Stimulated activated CD4-positive, alpha-beta T cell treated with anti-CD3 and anti-CD28 coated beads, Interleukin-4, amount 100 ng/mL, for 4 hours (primary cell): ENCODE results near the gene SUCLG2.

Experiments
- DNase-seq, 2 experiments: peaks; one replicate each; pipeline ENCODE4 v3.0.0-alpha.2; 2020

SUCLG2 gene

DNA sequence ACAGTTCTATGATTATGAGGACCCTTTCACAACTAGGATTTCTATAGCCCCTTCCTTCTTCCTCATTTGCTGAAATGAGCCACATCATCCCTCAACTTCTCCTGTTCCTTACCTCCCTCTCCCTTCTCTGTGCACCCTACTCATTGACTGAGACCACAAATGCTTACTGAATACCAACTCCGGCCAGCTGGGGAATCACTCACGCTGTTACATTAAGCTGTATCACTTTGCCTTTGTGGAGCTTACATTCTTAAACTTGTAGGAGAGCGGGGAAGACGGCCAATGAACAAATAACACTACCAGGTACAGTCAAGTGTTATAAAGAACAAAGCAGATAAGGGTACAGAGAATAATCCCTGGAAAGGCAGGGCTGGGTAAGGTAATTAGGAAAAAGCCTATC lies 5.7 kb downstream of the SUCLG2 start:
- DNase-seq: no peak

DNA sequence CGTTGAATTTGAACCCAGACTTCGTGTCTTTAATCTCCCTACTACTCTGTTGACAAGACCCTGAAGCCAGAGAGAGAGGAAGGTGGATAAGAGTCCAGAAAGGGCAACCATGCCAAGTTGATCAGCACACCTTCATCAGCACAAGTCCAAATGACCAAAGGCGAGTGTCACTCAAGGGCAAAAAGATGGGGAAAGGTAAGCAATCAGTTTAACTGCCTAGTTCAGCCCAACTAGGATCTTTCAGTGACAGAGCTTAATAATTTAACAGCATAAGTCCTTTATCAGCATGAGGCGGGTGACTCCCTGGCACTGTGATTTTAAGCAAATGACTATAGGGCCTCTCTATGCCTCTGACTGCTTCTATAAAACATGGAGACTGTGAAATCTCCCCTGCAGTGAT lies 6.2 kb downstream of the SUCLG2 start:
- DNase-seq: no peak

DNA sequence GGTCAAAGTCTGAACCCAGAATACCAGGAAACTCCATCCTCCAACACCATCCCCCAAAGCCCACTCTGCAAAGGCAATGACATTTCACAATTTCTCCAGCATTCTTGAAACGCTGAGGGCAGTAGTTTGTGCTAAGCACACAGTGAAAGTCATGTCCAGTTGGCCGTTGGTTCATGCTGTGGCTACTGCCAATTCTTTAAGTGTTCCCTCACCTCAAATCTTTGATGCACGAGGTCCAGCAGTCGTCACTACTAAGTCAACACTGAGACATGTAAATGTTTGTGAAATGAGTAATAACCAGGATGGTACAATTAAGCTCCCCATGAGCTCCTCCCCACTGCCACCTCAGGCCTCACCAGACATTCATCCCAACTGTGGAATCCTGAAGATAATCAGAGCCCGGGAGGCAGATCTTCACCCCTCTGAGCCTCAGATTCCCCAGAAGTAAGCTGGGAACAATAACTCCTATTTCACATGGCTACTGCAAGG lies 7.0 kb downstream of the SUCLG2 start:
- DNase-seq: no peak

DNA sequence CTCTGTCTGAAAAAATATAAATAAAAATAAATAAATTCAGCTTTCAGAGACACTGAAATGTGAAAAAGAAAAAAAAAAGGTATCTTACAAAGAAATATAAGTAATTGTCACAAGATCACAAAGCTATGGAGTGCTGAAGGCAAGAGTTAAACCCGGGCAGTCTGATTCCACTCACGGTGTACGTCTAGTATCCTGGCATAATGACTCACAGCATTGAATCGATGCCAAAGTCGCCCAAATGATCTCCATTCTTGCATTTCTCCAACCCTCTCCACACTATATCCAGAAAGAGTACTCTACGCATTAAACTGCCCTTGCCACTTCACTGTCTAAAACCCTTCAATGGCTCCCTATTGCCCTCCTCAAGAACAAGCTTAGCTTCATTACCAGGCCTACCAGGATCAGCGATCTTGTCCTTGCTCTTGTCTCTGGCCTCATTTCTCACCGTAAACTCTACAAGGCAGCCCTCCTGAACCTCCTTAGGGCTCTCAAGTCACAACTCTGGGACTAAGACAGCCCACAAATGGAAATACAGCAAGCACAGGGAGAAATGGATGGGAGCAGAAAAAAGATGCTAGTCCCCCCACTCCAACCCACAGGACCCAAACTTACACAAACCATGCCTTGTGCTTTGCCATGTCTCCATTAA lies 7.7 kb downstream of the SUCLG2 start:
- no peak for DNase-seq

DNA sequence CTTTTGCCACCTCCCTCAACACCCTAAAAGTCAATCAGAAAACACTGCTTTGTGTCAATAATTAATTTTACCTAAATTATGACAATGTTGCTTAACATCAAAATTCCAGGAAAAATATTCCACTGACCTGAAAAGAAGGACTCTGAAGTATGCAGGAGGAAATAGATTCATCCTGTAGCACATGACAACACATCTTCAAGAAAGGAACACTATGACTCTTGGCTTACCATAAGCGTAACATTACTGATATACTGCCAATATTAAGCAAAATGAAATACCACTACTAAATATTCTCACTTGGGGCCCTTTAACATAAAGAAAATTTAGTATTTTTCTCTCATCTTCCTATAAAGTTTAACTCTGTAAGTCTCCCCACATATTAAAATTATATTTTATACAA lies 9.6 kb downstream of the SUCLG2 start:
- DNase-seq: no peak

DNA sequence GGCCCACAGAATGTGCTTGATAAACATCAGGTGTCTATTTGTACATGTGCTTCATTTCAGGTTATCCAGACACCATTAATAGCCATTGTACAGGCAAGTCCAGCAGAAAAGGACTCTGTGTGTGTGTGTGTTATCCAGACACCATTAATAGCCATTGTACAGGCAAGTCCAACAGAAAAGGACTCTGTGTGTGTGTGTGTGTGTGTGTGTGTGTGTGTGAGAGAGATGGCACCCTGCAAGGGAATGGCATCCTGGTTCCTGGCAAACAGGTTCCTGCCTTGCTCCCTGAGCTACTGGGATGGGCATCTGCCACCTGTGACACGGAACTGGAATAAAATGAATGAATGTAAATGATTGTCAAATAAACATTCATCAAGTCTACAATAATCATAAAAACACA lies 11.7 kb downstream of the SUCLG2 start:
- DNase-seq: no peak

DNA sequence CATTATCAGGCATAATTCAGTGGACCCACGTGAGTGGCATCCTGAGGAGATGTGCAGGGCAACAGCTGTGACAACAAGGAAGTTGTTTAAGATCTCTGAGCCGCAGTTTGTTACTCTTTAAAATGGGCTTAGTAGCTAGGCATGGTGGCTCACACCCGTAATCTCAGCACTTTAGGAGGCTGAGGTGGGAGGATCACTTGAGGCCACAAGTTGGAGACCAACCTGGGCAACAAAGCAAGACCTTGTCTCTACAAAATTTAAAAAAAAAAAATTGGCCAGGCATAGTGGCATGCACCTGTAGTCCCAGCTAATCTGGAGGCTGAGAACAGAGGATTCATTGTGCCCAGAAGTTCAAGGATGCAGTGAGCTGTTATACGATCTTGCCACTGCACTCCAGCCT lies 12.2 kb downstream of the SUCLG2 start:
- no peak for DNase-seq

DNA sequence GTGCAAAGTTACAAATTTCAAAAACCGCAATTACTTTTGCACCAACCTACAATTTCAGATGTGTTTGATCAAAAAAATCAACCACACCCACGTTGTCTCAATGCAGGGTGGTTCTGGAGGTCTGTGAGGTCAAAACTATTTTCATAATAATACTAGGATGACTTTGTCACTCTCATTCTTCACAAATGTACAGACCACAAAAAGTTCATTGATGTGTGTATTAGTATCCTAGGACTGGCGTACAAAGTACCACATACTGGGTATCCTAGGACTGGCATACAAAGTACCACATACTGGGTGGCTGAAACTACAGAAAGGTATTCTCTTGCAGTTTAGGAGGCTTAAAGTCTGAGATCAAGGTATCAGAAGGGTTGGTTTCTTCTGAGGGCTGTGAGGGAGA lies 13.0 kb downstream of the SUCLG2 start:
- DNase-seq: no peak

DNA sequence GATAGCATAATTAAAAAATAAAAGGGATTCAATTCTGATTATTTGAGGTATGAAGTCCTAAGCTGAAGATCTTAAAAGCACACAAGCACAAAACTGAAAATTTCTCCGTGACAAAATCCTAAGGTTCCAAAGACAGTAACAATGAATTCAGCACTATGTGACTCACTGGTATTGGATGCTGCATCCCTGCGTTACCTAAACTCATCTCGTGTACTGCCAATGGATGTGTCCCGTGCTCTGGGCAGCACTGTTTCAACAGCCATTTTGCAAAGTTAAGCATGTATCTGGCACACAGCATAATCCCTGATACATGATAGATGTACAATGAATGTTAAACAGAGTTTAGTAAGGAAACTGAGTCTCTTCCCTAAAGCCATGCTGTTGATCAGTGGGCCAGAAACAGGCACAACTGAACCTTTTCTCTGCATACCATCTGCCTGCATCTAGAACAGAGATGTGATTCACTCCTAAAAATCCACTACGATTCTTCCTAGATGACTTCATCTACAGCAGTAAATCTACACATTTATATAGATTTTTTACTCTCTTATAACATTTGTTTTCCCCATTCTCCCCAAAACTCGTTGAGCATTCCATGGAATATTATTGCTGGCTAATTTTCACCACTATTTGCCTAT lies 14.3 kb downstream of the SUCLG2 start:
- no peak for DNase-seq

DNA sequence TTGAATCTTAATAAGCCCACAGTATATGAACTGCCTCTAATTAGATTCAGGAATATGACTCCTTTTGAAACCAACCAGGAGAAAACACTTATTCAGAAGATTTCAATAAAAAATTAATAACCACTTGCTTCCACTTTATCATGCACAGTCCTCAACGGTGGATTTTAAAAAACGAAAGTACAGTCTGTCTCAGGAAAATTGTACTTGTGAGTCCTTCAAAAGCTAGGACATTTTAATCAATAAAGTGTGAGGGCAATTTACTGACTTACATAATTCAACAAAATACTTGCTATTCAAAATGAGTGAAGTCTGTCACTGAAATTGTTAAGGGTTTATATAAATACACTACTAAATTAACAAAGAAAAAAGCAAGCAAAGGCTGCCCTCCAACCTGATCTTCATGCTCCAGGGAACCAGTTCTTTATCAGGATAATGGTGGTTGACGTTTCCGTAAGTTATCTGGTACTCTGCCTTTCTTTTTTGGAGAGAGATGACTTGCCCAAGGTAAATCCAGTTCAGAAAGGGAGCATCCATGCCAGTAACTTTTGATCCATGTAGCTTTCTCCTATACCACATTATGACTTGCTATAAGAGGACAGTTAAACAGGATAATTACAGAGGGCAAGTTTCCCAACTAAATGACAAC lies 17.0 kb downstream of the SUCLG2 start:
- no peak for DNase-seq

DNA sequence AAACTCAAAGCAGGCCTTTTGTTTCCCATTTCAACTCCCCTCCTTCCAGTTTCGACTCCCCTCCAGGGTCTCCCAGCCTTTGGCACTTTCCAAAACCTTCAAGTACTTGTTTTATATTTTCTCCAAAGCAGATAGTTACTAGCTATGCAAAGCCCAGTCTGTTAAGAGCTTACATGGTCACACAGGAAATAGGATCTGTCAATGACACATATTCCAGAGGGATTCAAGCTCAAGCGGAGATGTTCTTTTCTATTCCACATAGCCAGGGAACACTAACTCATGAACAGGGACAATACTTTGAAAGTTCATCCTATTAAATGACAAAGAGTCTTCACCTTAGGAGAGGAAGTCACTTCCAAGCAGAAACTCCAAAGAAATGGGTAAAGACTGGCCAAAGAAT lies 18.6 kb downstream of the SUCLG2 start:
- no peak for DNase-seq

DNA sequence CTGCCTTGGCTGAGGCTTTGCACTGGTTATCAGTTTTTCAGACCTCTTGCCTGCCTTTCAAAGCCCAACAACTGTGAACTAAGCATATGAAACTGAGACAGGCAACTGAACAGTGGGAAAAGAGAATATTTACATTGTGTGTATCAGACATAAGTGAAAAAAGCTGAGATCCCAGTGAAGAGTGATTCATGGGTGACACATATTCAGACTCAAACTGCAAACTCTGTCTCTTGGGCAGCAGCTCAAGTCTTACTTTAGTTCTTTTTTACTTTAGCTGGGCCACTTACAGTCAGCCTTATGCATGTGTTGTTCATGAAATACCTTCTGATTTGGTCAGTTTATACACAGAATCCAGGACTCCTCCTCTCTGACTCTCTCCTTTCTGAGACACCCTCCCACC lies 19.2 kb downstream of the SUCLG2 start:
- DNase-seq: no peak

DNA sequence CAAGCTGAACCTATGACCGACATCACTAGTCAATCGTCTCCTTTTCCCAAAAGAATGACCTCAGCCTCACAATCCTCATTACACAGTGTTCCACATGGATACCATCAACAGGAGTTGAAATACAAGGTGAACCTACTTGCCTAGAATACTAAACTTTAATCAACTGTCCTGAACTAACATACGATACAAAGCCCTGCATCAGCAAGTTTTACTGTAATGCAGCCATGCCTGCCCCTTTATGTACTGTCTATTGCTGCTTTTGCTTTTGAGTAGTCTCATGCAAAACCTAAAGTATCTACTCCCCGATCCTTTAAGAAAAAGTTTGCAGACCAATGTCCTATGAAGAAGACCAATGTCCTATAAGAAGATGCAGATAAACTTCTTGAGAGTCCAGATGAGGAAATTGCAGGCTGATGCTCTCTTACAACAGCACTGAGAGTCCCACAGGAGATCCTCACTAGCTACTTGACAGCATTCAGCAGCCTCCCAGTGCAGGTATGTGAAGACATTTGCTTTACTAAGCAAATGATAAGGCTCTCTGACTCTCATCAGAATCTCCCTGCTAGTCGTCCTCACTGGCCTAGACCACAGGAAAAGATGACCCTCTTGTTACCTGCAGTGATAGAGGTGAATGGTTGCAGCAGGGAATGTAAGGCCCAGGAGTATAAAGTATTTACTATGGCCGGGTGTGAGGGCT lies 23.6 kb downstream of the SUCLG2 start:
- DNase-seq: no peak

DNA sequence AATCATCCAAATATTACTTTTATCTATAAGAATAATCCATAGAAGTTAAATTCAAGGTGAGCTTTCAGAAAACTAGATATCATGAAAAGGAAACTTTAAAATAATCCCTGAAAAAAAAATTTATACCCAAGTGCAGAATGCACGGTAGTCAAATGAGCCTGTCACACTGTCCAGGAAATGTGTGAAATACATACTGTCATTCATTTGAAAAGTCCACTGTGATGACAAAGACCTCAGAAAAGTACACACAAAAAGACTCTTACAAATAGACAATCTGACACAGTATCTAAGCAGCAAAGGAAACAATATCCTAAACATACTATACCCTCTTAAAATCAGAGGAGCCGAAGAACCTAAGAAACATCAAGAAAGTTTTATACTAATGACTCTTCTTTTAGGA lies 29.7 kb downstream of the SUCLG2 start:
- DNase-seq: no peak

DNA sequence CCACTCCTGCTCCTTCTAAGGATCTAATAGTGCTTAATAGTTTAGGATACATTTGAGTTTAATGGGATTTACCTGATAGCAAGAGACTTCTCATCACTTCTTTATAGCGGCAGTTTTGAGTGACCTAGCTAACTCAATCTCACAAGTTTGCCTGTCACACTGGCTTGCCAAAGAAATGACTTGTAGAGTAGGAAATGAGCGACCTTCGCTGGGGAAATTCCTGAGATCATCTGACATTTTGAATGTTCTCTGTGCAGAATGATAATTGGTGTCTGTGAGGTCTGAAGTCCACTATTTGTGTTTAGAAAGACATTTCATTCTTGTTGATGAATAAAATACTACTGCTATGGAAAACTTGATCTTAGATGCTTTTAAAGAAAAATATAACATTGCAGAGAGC lies 30.3 kb downstream of the SUCLG2 start:
- DNase-seq: no peak

DNA sequence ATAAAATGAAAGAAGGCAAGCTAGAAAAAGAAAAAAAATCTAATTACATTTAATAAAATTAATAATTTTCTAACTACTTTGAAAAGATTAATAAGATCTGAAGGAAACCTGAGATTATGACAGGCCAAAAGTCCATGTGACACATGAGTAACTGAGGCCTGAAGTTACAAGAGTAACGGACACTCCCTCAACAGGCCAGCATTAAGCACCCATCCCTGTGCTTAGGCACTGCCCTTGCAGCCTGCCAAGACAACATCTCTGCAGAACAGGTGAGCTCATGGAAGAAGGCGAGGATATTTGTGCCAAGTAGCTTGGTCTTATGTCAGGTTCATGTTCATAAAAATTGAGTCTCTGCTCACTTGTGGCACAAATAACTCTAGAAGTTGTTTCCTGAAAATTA lies 31.8 kb downstream of the SUCLG2 start:
- DNase-seq: no peak

DNA sequence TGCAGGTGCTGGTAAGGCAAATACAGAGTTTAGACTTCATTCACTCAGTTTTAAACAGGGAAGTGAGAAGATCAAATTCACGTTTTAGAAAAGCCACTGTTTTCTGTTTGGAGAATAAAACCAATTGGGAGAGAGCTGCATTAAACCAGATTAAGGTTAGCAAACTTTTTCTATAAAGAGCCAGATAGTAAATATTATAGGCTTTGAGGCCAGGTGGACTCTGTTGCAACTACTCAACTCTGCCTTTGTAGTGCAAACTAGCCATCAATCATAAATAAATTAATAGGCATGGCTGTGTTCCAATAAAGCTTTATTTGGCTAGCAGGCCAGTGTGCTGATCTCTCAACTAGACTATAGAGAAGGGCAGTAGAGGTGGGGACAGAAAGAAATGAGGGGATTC lies 33.5 kb downstream of the SUCLG2 start:
- no peak for DNase-seq

DNA sequence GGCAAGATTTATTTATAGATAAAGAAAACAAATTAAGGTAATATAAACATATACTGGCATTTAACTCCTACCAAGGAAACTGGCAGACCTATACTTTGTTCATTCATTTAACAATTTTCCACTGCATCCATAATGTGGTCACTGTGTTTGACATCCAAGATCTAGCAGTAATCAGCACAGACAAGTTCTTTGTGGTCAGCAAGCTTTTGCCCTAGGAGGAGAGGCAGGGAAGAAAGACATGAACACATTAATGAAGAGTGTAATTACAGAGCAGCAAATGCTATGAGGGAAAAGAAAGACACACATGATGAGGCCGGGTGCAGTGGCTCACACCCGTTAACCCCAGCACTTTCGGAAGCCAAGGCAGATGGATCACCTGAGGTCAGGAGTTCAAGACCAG lies 34.4 kb downstream of the SUCLG2 start:
- no peak for DNase-seq

DNA sequence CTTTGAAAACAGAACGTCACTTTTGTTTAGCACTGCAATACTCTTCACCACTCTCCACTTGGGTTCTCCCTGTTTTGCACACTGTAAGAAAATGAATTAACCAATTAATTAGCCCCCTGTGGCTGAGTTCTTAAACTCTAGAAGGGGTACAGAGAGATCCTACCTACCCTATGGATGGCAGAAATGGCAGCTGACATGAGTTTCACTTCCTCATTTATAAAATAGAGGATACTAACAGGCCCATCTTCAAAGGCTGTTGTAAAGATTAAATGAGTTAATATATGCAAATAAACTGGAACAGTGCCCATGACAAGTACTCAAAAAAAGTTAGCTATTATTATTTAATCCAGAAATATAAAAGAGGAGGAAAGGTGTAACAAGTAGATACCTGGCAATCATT lies 36.9 kb downstream of the SUCLG2 start:
- DNase-seq: no peak

DNA sequence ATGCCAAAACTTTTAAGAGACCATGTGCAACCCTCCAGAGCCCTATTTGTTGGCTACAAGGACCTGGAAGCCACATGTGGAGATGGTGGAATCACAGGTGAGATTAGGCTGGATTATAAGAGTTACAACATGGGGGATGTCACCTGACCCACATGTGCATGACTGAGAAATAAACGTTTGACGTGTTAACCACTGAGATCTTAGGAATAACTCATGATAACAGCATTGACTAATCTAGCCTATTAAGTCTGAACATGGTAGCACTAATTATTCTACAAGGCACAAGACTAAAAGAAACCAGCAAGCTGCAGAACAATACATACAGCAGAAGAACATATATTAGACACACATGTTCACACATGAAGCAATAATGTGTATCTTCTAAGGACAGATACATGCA lies 38.4 kb downstream of the SUCLG2 start:
- DNase-seq: no peak

DNA sequence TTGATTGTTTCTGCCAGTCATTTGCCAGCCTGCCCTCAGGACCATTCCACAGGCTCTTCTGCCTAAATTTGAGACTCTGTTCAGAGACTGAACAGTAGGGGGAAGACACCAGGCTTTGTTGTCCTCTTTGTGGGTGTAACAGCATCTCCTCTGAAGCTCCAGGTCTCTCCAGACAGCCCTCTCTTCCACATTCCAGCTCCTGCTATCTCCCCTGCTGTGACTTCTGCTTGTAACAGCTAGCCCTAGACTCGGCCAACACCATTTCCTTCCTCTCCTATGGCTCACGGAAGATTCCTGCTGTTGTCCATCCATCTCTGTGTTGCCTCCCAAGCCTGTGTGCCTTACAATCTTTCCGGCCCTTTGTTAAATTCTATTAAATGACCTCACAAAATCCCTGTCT lies 40.2 kb downstream of the SUCLG2 start:
- DNase-seq: no peak

DNA sequence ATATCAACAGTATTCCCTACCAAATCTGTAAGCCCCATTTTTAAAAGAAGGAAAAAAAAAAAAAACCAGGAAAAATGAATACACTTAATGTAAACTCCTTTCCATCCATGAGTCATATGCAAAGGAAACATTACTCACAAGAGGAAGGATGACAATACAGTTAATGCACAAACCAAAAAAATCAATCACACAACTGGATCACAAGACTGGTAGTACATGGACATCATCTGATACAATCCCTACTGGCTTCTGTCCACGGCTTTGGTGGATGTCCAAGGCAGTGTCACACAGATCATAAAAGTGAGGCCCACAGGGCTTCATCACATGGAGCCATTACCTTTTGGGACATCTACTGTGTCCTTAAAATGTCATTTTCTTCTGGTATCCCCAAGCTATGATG lies 44.0 kb downstream of the SUCLG2 start:
- DNase-seq: no peak

DNA sequence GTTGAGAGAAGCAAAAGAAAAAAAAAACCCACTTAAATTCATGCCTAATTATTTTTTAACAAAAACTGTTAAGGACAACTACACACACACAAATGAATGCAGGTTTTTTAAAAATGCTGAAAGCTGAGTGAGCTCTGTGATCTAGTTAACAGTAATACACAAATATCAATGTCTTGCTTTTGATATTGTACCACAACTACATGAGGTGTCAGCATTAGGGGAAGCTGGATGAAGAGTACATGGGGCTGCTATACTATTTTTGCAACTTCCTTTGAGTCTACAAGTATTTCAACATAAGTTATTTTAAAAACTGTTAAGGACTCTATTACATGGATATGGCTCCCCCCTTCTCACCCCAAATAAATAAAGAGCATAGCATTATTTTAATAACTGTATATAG lies 44.7 kb downstream of the SUCLG2 start:
- no peak for DNase-seq

DNA sequence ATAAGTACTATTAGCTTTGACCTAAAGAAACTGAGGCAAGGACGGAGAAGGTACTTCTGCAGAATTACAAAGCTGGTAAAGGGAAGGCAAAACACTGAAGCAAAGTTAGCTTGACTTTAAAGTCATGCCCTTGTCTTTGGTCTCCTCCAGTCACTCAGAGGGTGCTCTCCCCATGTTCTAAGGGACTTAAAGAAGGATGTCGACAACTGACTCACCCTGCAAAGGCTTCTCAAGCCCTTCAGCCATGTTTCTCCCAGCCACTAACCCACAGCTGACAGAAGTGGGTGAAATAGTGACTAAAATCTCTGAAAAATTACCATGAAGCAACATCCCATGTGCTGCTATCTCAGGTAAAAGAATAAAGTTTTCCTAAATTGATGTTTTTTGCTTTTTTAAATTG lies 46.4 kb downstream of the SUCLG2 start:
- no peak for DNase-seq
